H9 (cell line): ENCODE results near the gene KAT6B. TPM values are rescaled to one million over a fixed set of nuclear protein-coding genes. Genes with fewer than 3 reads are reported as not detected.

ENCODE experiments used
- DNase-seq: peaks from one replicate; pipeline ENCODE4 v3.0.0-alpha.2; 2017
- H2AFZ ChIP-seq: one replicate; pipeline ENCODE4 v1.6.1; 2013; ENCODE audit warnings: mild to moderate bottlenecking, low read length, control low read depth, moderate library complexity
- H2AK5ac ChIP-seq: 2 replicates; pipeline ENCODE4 v1.6.1; 2013; ENCODE audit warnings: low read length, control low read depth, mixed read lengths; ENCODE audit not compliant: insufficient read length
- H2BK120ac ChIP-seq: one replicate; pipeline ENCODE4 v1.6.1; 2013; ENCODE audit warnings: low read depth, mild to moderate bottlenecking, low read length, control low read depth, inconsistent platforms; ENCODE audit not compliant: poor library complexity, severe bottlenecking
- H2BK12ac ChIP-seq: 2 replicates; pipeline ENCODE4 v1.6.1; 2013; ENCODE audit warnings: low read length, control low read depth, mixed read lengths, low read depth; ENCODE audit not compliant: insufficient read length
- H2BK15ac ChIP-seq: 2 replicates; pipeline ENCODE4 v1.6.1; 2013; ENCODE audit warnings: low read depth, low read length, control low read depth
- H2BK20ac ChIP-seq: one replicate; pipeline ENCODE4 v1.6.1; 2013; ENCODE audit warnings: low read depth, mild to moderate bottlenecking, low read length, control low read depth, inconsistent platforms; ENCODE audit not compliant: poor library complexity, severe bottlenecking
- H2BK5ac ChIP-seq: 2 replicates; pipeline ENCODE4 v1.6.1; 2013; ENCODE audit warnings: low read length, control low read depth, mixed read lengths; ENCODE audit not compliant: insufficient read length
- H3K14ac ChIP-seq: 2 replicates; pipeline ENCODE4 v1.6.1; 2013; ENCODE audit warnings: low read length, control low read depth; ENCODE audit not compliant: insufficient read depth
- H3K18ac ChIP-seq: 2 replicates; pipeline ENCODE4 v1.6.1; 2013; ENCODE audit warnings: low read depth, mild to moderate bottlenecking, mixed read lengths, low read length, control low read depth; ENCODE audit not compliant: insufficient read length
- H3K23ac ChIP-seq: 2 replicates; pipeline ENCODE4 v1.6.1; 2013; ENCODE audit warnings: low read length, control low read depth, mixed read lengths, low read depth; ENCODE audit not compliant: insufficient read length
- H3K23me2 ChIP-seq: 2 replicates; pipeline ENCODE4 v1.6.1; 2013; ENCODE audit warnings: low read depth, mild to moderate bottlenecking, mixed read lengths, low read length, control low read depth; ENCODE audit not compliant: insufficient read length, poor library complexity, severe bottlenecking
- H3K27ac ChIP-seq: 2 replicates; pipeline ENCODE4 v1.5.1; 2013; ENCODE audit warnings: low read length, control low read depth, mixed read lengths, low read depth; ENCODE audit not compliant: insufficient read length
- H3K27me3 ChIP-seq: 2 replicates; pipeline ENCODE4 v1.6.1; 2013; ENCODE audit warnings: low read length, control low read depth, inconsistent platforms; ENCODE audit not compliant: insufficient read depth
- H3K4ac ChIP-seq: 2 replicates; pipeline ENCODE4 v1.6.1; 2013; ENCODE audit warnings: low read depth, mild to moderate bottlenecking, control low read depth, inconsistent platforms, low read length, moderate library complexity
- H3K4me1 ChIP-seq: 2 replicates; pipeline ENCODE4 v1.6.1; 2013; ENCODE audit warnings: low read length, control low read depth, inconsistent platforms; ENCODE audit not compliant: insufficient read depth
- H3K4me2 ChIP-seq: 2 replicates; pipeline ENCODE4 v1.6.1; 2013; ENCODE audit warnings: low read length, control low read depth, mixed read lengths; ENCODE audit not compliant: insufficient read length, insufficient read depth
- H3K56ac ChIP-seq: 2 replicates; pipeline ENCODE4 v1.6.1; 2013; ENCODE audit warnings: low read depth, mild to moderate bottlenecking, mixed read lengths, low read length, control low read depth; ENCODE audit not compliant: insufficient read length
- H3K79me1 ChIP-seq: 2 replicates; pipeline ENCODE4 v1.6.1; 2013; ENCODE audit warnings: low read depth, mild to moderate bottlenecking, moderate library complexity, low read length, control low read depth, inconsistent platforms; ENCODE audit not compliant: insufficient read depth, poor library complexity, severe bottlenecking
- H3K79me2 ChIP-seq: 2 replicates; pipeline ENCODE4 v1.6.1; 2013; ENCODE audit warnings: low read length, control low read depth, inconsistent platforms; ENCODE audit not compliant: insufficient read depth
- H3K9ac ChIP-seq: 2 replicates; pipeline ENCODE4 v1.6.1; 2013; ENCODE audit warnings: low read length, control low read depth, mixed read lengths; ENCODE audit not compliant: insufficient read length; ENCODE audit errors: extremely low read depth
- H3K9me3 ChIP-seq: one replicate; pipeline ENCODE4 v1.6.1; 2013; ENCODE audit warnings: low read depth, low read length, inconsistent platforms; ENCODE audit not compliant: control insufficient read depth
- H3T11ph ChIP-seq: one replicate; pipeline ENCODE4 v1.6.1; 2013; ENCODE audit warnings: mild to moderate bottlenecking, low read length, control low read depth, inconsistent platforms
- H4K20me1 ChIP-seq: one replicate; pipeline ENCODE4 v1.6.1; 2013; ENCODE audit not compliant: control insufficient read depth, insufficient read length, insufficient read depth
- H4K5ac ChIP-seq: 2 replicates; pipeline ENCODE4 v1.6.1; 2013; ENCODE audit warnings: low read depth, mild to moderate bottlenecking, mixed read lengths, low read length, control low read depth; ENCODE audit not compliant: insufficient read length
- H4K8ac ChIP-seq: replicated peaks from 2 replicates; pipeline ENCODE4 v1.6.1; 2013; ENCODE audit warnings: low read length, control low read depth, mixed read lengths, low read depth; ENCODE audit not compliant: insufficient read length
- H4K91ac ChIP-seq: 2 replicates; pipeline ENCODE4 v1.6.1; 2013; ENCODE audit warnings: low read depth, mild to moderate bottlenecking, moderate library complexity, mixed read lengths, low read length, control low read depth; ENCODE audit not compliant: insufficient read length
- H3K27ac Mint-ChIP-seq, 3 experiments: 2 replicates in 2 of 3; 3 replicates in 1 of 3; pipeline ENCODE4 v1.8.0; 2020 to 2021; ENCODE audit warnings: mixed read lengths in 3 of 3, mild to moderate bottlenecking in 1 of 3, moderate library complexity in 1 of 3
- H3K27me3 Mint-ChIP-seq: 2 replicates; pipeline ENCODE4 v1.8.0; 2021; ENCODE audit warnings: low read depth, mild to moderate bottlenecking, moderate library complexity, mixed read lengths
- H3K36me3 Mint-ChIP-seq, 3 experiments: 2 replicates in 2 of 3; 3 replicates in 1 of 3; pipeline ENCODE4 v1.8.0; 2020 to 2021; ENCODE audit warnings: low read depth in 3 of 3, mixed read lengths in 3 of 3; ENCODE audit not compliant: insufficient read depth in 1 of 3
- H3K4me1 Mint-ChIP-seq, 2 experiments: 2 replicates each; pipeline ENCODE4 v1.8.0; 2020; ENCODE audit warnings: mixed read lengths in 2 of 2
- H3K4me3 Mint-ChIP-seq, 2 experiments: 2 replicates in 1 of 2; 3 replicates in 1 of 2; pipeline ENCODE4 v1.8.0; 2020 to 2021; ENCODE audit warnings: mild to moderate bottlenecking in 2 of 2, mixed read lengths in 2 of 2, moderate library complexity in 1 of 2
- H3K9me3 Mint-ChIP-seq, 2 experiments: 2 replicates in 1 of 2; 3 replicates in 1 of 2; pipeline ENCODE4 v1.8.0; 2020; ENCODE audit warnings: mild to moderate bottlenecking in 2 of 2, mixed read lengths in 2 of 2, moderate library complexity in 1 of 2
- WGBS: extraction: QIAGEN DNeasy Blood & Tissue Kit; methylation state at CpG from one replicate; pipeline ENCODE4 v1.1.7; 2013; ENCODE audit warnings: missing lambda C conversion rate, low lambda C conversion rate, mixed read lengths; ENCODE audit not compliant: insufficient read length; ENCODE audit errors: extremely low coverage; 5-methylcytosine and 5-hydroxymethylcytosine counted together
- total RNA-seq: library from RNA; stranded (reverse); gene quantifications from 2 replicates; pipeline ENCODE4 v1.2.1, GENCODE V29; 2021
- TF ChIP-seq, protein P1 (sequence below): fragments of 200-600 bp; sonication (generic); conservative IDR thresholded peaks from 3 replicates; pipeline ENCODE4 v1.8.0; 2021; ENCODE audit warnings: antibody characterized with exemption, mild to moderate bottlenecking

Gene KAT6B
- total RNA-seq, 1 experiment from 2014 or later, result 34.2 TPM

DNA sequence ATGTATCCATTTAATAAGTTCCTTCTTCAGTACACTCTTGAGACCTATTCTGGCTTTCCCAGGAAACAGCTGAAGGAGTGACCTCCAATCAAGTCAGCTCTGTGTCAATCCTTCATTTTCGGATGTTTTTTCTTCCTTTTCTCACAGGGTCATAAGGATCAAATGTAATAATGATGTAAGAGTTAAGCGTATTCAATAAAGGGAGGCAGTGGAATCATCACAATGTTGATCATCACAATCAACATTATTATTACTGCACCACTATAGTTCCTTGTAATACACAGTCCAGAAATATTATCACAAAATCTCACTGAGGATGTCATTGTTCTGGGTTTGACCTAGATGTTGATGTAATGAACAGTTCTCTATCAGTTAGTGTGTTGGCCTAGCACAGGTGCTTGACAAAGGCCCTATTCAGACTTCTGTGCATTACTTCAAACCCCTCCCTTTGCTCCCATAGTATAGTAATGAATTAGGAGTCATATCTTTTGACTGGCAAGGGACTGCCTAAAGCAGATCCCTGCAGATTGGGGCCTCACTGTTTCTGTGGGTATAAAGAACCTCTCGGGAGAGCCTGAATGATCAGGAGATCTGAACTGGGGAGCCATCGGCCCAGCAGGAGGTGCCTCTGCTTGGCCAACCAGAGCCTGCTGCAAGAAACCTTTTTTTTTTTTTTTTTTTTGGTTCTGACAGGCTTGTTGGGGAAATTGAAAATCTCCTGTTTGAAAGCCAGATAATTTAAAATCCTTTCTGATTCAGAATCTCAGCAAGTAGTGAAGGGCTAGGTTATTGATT is 100.6 kb downstream of the KAT6B start:
- Histone ChIP-seq H4K5ac (no peak overlapping the region), H3K27ac (no peak overlapping the region), H2AFZ (no peak overlapping the region), H3K4me1 (peaks cover 11% of the 10 kb centered on the region; the same call in 1 of the 2 replicates), H3K14ac (no peak overlapping the region), H3K9me3 (no peaks in the 10 kb centered on the region), H3K79me2 (peaks cover 1% of the 10 kb centered on the region; the same call in 1 of the 2 replicates), H3K27me3 (no peaks in the 10 kb centered on the region), H3T11ph (no peak overlapping the region), H3K4ac (no peak overlapping the region), H3K23me2 (no peaks in the 10 kb centered on the region), H3K56ac (no peak overlapping the region), H2BK12ac (no peak overlapping the region), H2BK5ac (no peak overlapping the region), H3K9ac (no peak overlapping the region), H2BK120ac (no peak overlapping the region), H4K20me1 (no peaks in the 10 kb centered on the region), H3K23ac (no peak overlapping the region), H2BK15ac (no peak overlapping the region), H4K8ac (no peak overlapping the region), H3K4me2 (no peak overlapping the region), H2BK20ac (no peak overlapping the region), H3K18ac (no peak overlapping the region), H4K91ac (no peak overlapping the region), H2AK5ac (no peak overlapping the region), H3K79me1 (no peaks in the 10 kb centered on the region)
- TF ChIP-seq, protein P1, sequence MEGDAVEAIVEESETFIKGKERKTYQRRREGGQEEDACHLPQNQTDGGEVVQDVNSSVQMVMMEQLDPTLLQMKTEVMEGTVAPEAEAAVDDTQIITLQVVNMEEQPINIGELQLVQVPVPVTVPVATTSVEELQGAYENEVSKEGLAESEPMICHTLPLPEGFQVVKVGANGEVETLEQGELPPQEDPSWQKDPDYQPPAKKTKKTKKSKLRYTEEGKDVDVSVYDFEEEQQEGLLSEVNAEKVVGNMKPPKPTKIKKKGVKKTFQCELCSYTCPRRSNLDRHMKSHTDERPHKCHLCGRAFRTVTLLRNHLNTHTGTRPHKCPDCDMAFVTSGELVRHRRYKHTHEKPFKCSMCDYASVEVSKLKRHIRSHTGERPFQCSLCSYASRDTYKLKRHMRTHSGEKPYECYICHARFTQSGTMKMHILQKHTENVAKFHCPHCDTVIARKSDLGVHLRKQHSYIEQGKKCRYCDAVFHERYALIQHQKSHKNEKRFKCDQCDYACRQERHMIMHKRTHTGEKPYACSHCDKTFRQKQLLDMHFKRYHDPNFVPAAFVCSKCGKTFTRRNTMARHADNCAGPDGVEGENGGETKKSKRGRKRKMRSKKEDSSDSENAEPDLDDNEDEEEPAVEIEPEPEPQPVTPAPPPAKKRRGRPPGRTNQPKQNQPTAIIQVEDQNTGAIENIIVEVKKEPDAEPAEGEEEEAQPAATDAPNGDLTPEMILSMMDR, result no peak
- Mint-ChIP-seq H3K4me3 (no peak overlapping the region), H3K27ac (no peak overlapping the region; a peak in 1 of 7 replicates), H3K36me3 (no peaks in the 10 kb centered on the region), H3K27me3 (no peaks in the 10 kb centered on the region), H3K4me1 (peaks cover 28 to 32% of the 10 kb centered on the region in 2 experiments), H3K9me3 (no peaks in the 10 kb centered on the region)
- WGBS, result no CpG with 5 or more reads among the region's 4 CpGs
- no peak for DNase-seq
